K562 (cell line): ENCODE data around the gene HSD17B3. TPM values are rescaled to one million over a fixed set of nuclear protein-coding genes. Genes with fewer than 3 reads are reported as not detected.

Experiments used
- E4F1 ChIP-seq: fragments of 250-450 bp; sonication (Bioruptor Pico); IDR thresholded peaks from 2 replicates; pipeline ENCODE4 v1.5.0; 2021; ENCODE audit warnings: mild to moderate bottlenecking, borderline replicate concordance
- PRPF4 ChIP-seq: fragments of 200-400 bp; formaldehyde crosslinking; IDR thresholded peaks from one replicate; pipeline ENCODE4 v1.6.1; 2017; ENCODE audit warnings: low read length, low read depth, mild to moderate bottlenecking; ENCODE audit not compliant: insufficient read depth, poor library complexity, severe bottlenecking
- polyA plus RNA-seq, 8 experiments: library from polyadenylated mRNA; depleted of rRNA in 4 of 8; stranded (reverse) in 5 of 8; unstranded in 3 of 8; fragments of >200 nt; fragmentation: Nextera tagmentation in 2 of 8; fragmentation: Illumina TruSeq in 1 of 8; extraction: Ambion mirVana in 2 of 8; extraction: Trizol in 1 of 8; gene quantifications; 2 replicates each; pipeline versions ENCODE4 v1.2.1 to v1.2.3, GENCODE V29; 2011 to 2014; ENCODE audit warnings: inconsistent platforms in 1 of 8, missing spikeins in 1 of 8
- total RNA-seq, 7 experiments: library from RNA; depleted of rRNA in 6 of 7; stranded (reverse); fragments of >200 nt in 6 of 7; fragmentation: Illumina TruSeq in 2 of 7; extraction: Trizol in 2 of 7; gene quantifications; 2 replicates each; pipeline versions ENCODE4 v1.2.1 to v1.2.3, GENCODE V29; 2011 to 2021; ENCODE audit warnings: low replicate concordance in 1 of 7
- TF ChIP-seq, protein P1 (sequence below): sonication (generic); formaldehyde crosslinking; IDR thresholded peaks from 2 replicates; pipeline ENCODE4 v1.8.0; 2023; ENCODE audit warnings: missing genetic modification reagents, mild to moderate bottlenecking, borderline replicate concordance

Gene HSD17B3
- total and polyA plus RNA-seq, 9 of the 15 experiments (the other 6 are each of a cell fraction or from before 2014, with no cell fraction given): not detected

- TF ChIP-seq, protein P1, sequence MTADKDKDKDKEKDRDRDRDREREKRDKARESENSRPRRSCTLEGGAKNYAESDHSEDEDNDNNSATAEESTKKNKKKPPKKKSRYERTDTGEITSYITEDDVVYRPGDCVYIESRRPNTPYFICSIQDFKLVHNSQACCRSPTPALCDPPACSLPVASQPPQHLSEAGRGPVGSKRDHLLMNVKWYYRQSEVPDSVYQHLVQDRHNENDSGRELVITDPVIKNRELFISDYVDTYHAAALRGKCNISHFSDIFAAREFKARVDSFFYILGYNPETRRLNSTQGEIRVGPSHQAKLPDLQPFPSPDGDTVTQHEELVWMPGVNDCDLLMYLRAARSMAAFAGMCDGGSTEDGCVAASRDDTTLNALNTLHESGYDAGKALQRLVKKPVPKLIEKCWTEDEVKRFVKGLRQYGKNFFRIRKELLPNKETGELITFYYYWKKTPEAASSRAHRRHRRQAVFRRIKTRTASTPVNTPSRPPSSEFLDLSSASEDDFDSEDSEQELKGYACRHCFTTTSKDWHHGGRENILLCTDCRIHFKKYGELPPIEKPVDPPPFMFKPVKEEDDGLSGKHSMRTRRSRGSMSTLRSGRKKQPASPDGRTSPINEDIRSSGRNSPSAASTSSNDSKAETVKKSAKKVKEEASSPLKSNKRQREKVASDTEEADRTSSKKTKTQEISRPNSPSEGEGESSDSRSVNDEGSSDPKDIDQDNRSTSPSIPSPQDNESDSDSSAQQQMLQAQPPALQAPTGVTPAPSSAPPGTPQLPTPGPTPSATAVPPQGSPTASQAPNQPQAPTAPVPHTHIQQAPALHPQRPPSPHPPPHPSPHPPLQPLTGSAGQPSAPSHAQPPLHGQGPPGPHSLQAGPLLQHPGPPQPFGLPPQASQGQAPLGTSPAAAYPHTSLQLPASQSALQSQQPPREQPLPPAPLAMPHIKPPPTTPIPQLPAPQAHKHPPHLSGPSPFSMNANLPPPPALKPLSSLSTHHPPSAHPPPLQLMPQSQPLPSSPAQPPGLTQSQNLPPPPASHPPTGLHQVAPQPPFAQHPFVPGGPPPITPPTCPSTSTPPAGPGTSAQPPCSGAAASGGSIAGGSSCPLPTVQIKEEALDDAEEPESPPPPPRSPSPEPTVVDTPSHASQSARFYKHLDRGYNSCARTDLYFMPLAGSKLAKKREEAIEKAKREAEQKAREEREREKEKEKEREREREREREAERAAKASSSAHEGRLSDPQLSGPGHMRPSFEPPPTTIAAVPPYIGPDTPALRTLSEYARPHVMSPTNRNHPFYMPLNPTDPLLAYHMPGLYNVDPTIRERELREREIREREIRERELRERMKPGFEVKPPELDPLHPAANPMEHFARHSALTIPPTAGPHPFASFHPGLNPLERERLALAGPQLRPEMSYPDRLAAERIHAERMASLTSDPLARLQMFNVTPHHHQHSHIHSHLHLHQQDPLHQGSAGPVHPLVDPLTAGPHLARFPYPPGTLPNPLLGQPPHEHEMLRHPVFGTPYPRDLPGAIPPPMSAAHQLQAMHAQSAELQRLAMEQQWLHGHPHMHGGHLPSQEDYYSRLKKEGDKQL (CRISPR knock-in tag): no peak
- TF ChIP-seq E4F1 (CRISPR knock-in tag): no peak
- no peak for TF ChIP-seq PRPF4
- TF ChIP-seq, all 486 proteins: peak for 0
These were observed 86.1 kb downstream of the HSD17B3 start (continued) for GRCh38 chr9:96215841-96216240.
